IMR-90 (cell line): Measurements from ENCODE around the gene DEFB125. TPM values are rescaled to one million over a fixed set of nuclear protein-coding genes. Genes with fewer than 3 reads are reported as not detected.

ENCODE experiments used
- ATAC-seq: fragments of 200-7000 bp; cut with Tn5 transposase; 2 replicates; pipeline ENCODE4 v1.9.1; 2020; ENCODE audit warnings: low read depth, mild to moderate bottlenecking, moderate library complexity
- BruUV-seq: library from RNA; stranded (reverse); fragments of 400-500 nt; replicated peaks from 2 replicates; lab custom pipeline; 2021; lab: Mats Ljungman, UMichigan
- CTCF ChIA-PET: fragments of 300-600 bp; formaldehyde crosslinking; extraction: SDS; loops from one replicate; lab custom pipeline; 2021; ENCODE audit warnings: antibody characterized with exemption; lab: Yijun Ruan, JAX
- POLR2A ChIA-PET: fragments of 300-600 bp; sonication (Branson Sonifier 250); formaldehyde crosslinking; loops from one replicate; lab custom pipeline; 2022; ENCODE audit warnings: antibody characterized with exemption; ENCODE audit not compliant: unreplicated experiment; lab: Charles Lee
- DNase-seq: peaks from one replicate; pipeline ENCODE4 v3.0.0; 2013
- H2AFZ ChIP-seq: replicated peaks from 2 replicates; pipeline ENCODE3; 2013; ENCODE audit warnings: low read length, mild to moderate bottlenecking; ENCODE audit not compliant: poor library complexity
- H2AK5ac ChIP-seq: 2 replicates; pipeline ENCODE4 v1.6.1; 2013; ENCODE audit warnings: low read depth, low read length, inconsistent platforms
- H2AK9ac ChIP-seq: replicated peaks from 2 replicates; pipeline ENCODE3; 2013; ENCODE audit warnings: mild to moderate bottlenecking, low read depth, low read length, moderate library complexity; ENCODE audit not compliant: poor library complexity
- H2BK120ac ChIP-seq: 2 replicates; pipeline ENCODE4 v1.6.1; 2013; ENCODE audit warnings: low read depth, low read length, inconsistent platforms
- H2BK15ac ChIP-seq: 3 replicates; pipeline ENCODE4 v1.6.1; 2013; ENCODE audit warnings: low read depth, low read length, inconsistent platforms
- H2BK20ac ChIP-seq: 2 replicates; pipeline ENCODE4 v1.6.1; 2013; ENCODE audit warnings: low read depth, mild to moderate bottlenecking, inconsistent platforms, low read length, moderate library complexity
- H2BK5ac ChIP-seq: 2 replicates; pipeline ENCODE4 v1.6.1; 2013; ENCODE audit warnings: mild to moderate bottlenecking, low read depth, low read length, inconsistent platforms; ENCODE audit not compliant: poor library complexity, severe bottlenecking
- H3K14ac ChIP-seq: replicated peaks from 2 replicates; pipeline ENCODE4 v1.6.1; 2013; ENCODE audit warnings: low read depth, low read length, inconsistent platforms
- H3K18ac ChIP-seq: 2 replicates; pipeline ENCODE4 v1.6.1; 2013; ENCODE audit warnings: low read depth, low read length, control low read depth
- H3K23ac ChIP-seq: 2 replicates; pipeline ENCODE4 v1.6.1; 2013; ENCODE audit warnings: low read depth, low read length, inconsistent platforms
- H3K27ac ChIP-seq: 2 replicates; pipeline ENCODE4 v1.5.1; 2013; ENCODE audit warnings: mild to moderate bottlenecking, control low read depth, low read length; ENCODE audit not compliant: insufficient read depth
- H3K27me3 ChIP-seq: 2 replicates; pipeline ENCODE4 v1.6.1; 2013; ENCODE audit warnings: low read length; ENCODE audit not compliant: control insufficient read depth, insufficient read depth
- H3K36me3 ChIP-seq: 2 replicates; pipeline ENCODE4 v1.6.1; 2013; ENCODE audit warnings: low read length, mixed read lengths; ENCODE audit not compliant: control insufficient read depth, insufficient read depth
- H3K4ac ChIP-seq: 2 replicates; pipeline ENCODE4 v1.6.1; 2013; ENCODE audit warnings: low read depth, low read length, inconsistent platforms
- H3K4me1 ChIP-seq: 2 replicates; pipeline ENCODE4 v1.6.1; 2013; ENCODE audit warnings: low read length, mixed read lengths; ENCODE audit not compliant: control insufficient read depth, insufficient read depth
- H3K4me2 ChIP-seq: 2 replicates; pipeline ENCODE4 v1.6.1; 2013; ENCODE audit warnings: low read depth, mild to moderate bottlenecking, control low read depth, low read length, moderate library complexity
- H3K4me3 ChIP-seq: 2 replicates; pipeline ENCODE4 v1.5.1; 2013; ENCODE audit warnings: low read depth, mild to moderate bottlenecking, control low read depth, low read length, moderate library complexity; ENCODE audit not compliant: insufficient read depth
- H3K56ac ChIP-seq: 2 replicates; pipeline ENCODE4 v1.6.1; 2013; ENCODE audit warnings: low read length, inconsistent platforms; ENCODE audit not compliant: insufficient read depth; ENCODE audit errors: extremely low read depth
- H3K79me1 ChIP-seq, 2 experiments: 2 replicates each; pipeline ENCODE4 v1.6.1; 2013; ENCODE audit warnings: low read length in 2 of 2, inconsistent platforms in 1 of 2, low read depth in 1 of 2
- H3K9ac ChIP-seq: 2 replicates; pipeline ENCODE4 v1.6.1; 2013; ENCODE audit warnings: low read depth, low read length, control low read depth
- H3K9me1 ChIP-seq: 2 replicates; pipeline ENCODE4 v1.6.1; 2013; ENCODE audit warnings: low read length, inconsistent platforms; ENCODE audit not compliant: insufficient read depth
- H3K9me3 ChIP-seq: 2 replicates; pipeline ENCODE4 v1.6.1; 2013; ENCODE audit warnings: low read length; ENCODE audit not compliant: control insufficient read depth, insufficient read depth
- H4K20me1 ChIP-seq: 2 replicates; pipeline ENCODE4 v1.6.1; 2013; ENCODE audit warnings: low read length, inconsistent platforms; ENCODE audit not compliant: insufficient read depth
- H4K5ac ChIP-seq: 2 replicates; pipeline ENCODE4 v1.6.1; 2013; ENCODE audit warnings: mild to moderate bottlenecking, low read depth, low read length, control low read depth
- H4K8ac ChIP-seq, 2 experiments: 2 replicates each; pipeline ENCODE4 v1.6.1; 2013; ENCODE audit warnings: low read depth in 2 of 2, low read length in 2 of 2, control low read depth in 1 of 2, inconsistent platforms in 1 of 2
- H4K91ac ChIP-seq: 2 replicates; pipeline ENCODE4 v1.6.1; 2013; ENCODE audit warnings: low read depth, low read length, inconsistent platforms; ENCODE audit not compliant: insufficient read depth
- BHLHE40 ChIP-seq: fragments of 150-350 bp; IDR thresholded peaks from 2 replicates; pipeline ENCODE4 v1.6.1; 2016; ENCODE audit warnings: mild to moderate bottlenecking, low read depth, low read length
- CEBPB ChIP-seq: IDR thresholded peaks from 2 replicates; pipeline ENCODE4 v1.6.1; 2012; ENCODE audit warnings: low read depth, low read length, improper control_type of control experiment
- CHD1 ChIP-seq: IDR thresholded peaks from 2 replicates; pipeline ENCODE4 v1.6.1; 2012; ENCODE audit warnings: low read depth, low read length, improper control_type of control experiment
- FOS ChIP-seq: fragments of 150-350 bp; IDR thresholded peaks from 2 replicates; pipeline ENCODE4 v1.6.1; 2016; ENCODE audit warnings: low read depth, low read length
- MAFK ChIP-seq: IDR thresholded peaks from 2 replicates; pipeline ENCODE4 v1.6.1; 2012; ENCODE audit warnings: low read depth, low read length, improper control_type of control experiment
- MAZ ChIP-seq: IDR thresholded peaks from 2 replicates; pipeline ENCODE4 v1.6.1; 2012; ENCODE audit warnings: low read depth, mild to moderate bottlenecking, low read length, improper control_type of control experiment, moderate library complexity, borderline replicate concordance
- MXI1 ChIP-seq: IDR thresholded peaks from 2 replicates; pipeline ENCODE4 v1.6.1; 2012; ENCODE audit warnings: low read depth, mild to moderate bottlenecking, low read length, moderate library complexity, borderline replicate concordance
- NFE2L2 ChIP-seq: fragments of 150-350 bp; IDR thresholded peaks from 2 replicates; pipeline ENCODE4 v1.6.1; 2016; ENCODE audit warnings: low read depth, mild to moderate bottlenecking, low read length
- POLR2A ChIP-seq: IDR thresholded peaks from 2 replicates; pipeline ENCODE4 v1.6.1; 2012; ENCODE audit warnings: mild to moderate bottlenecking, low read depth, low read length
- RAD21 ChIP-seq: IDR thresholded peaks from 2 replicates; pipeline ENCODE4 v1.6.1; 2012; ENCODE audit warnings: low read length, improper control_type of control experiment
- RCOR1 ChIP-seq: IDR thresholded peaks from 2 replicates; pipeline ENCODE4 v1.6.1; 2012; ENCODE audit warnings: mild to moderate bottlenecking, low read length, improper control_type of control experiment; ENCODE audit not compliant: insufficient replicate concordance
- RFX5 ChIP-seq: IDR thresholded peaks from 2 replicates; pipeline ENCODE4 v1.8.0; 2012; ENCODE audit warnings: low read depth, mild to moderate bottlenecking, low read length, moderate library complexity
- SMC3 ChIP-seq: fragments of 150-350 bp; IDR thresholded peaks from 2 replicates; pipeline ENCODE4 v1.6.1; 2016; ENCODE audit warnings: low read depth, mild to moderate bottlenecking, antibody characterized with exemption, low read length, moderate library complexity
- dilution Hi-C: fragments of 300-500 bp; cut with HindIII; formaldehyde crosslinking; loops from one replicate; pipeline ENCODE4 v1.14.3; 2018; ENCODE audit warnings: low sequenced_read_pairs; ENCODE audit not compliant: unreplicated experiment
- in situ Hi-C: fragments of 300-500 bp; cut with MboI; formaldehyde crosslinking; loops from 3 replicates; pipeline ENCODE4 v1.14.3; 2019; ENCODE audit warnings: low sequenced_read_pairs, inconsistent platforms, mixed read lengths
- intact Hi-C: fragments of 100-400 bp; cut with micrococcal nuclease; formaldehyde crosslinking; loops from 2 replicates; pipeline ENCODE4 v1.10.0; 2022
- polyA plus RNA-seq, 3 experiments: library from polyadenylated mRNA; depleted of rRNA; stranded (reverse); fragments of >200 nt; gene quantifications; 2 replicates each; pipeline ENCODE4 v1.2.3, GENCODE V29; 2012; ENCODE audit warnings: low replicate concordance in 1 of 3
- total RNA-seq: library from RNA; depleted of rRNA; stranded (reverse); fragments of >200 nt; gene quantifications from 2 replicates; pipeline ENCODE4 v1.2.3, GENCODE V29; 2012
- TF ChIP-seq, protein P1 (sequence below): fragments of 150-350 bp; IDR thresholded peaks from 2 replicates; pipeline ENCODE4 v1.6.1; 2016; ENCODE audit warnings: low read depth, mild to moderate bottlenecking, low read length, moderate library complexity, borderline replicate concordance
- TF ChIP-seq, protein P2 (sequence below): fragments of 150-350 bp; IDR thresholded peaks from 2 replicates; pipeline ENCODE4 v1.6.1; 2017; ENCODE audit warnings: mild to moderate bottlenecking, antibody characterized with exemption, low read length, low read depth
- TF ChIP-seq, protein P3 (sequence below): conservative IDR thresholded peaks from 2 replicates; pipeline ENCODE4 v1.5.1; 2012; ENCODE audit warnings: mild to moderate bottlenecking, low read depth, low read length, improper control_type of control experiment

The DEFB125 gene
- total and polyA plus RNA-seq, 2 of the 4 experiments (the other 2 are of a cell fraction) = not detected

DNA sequence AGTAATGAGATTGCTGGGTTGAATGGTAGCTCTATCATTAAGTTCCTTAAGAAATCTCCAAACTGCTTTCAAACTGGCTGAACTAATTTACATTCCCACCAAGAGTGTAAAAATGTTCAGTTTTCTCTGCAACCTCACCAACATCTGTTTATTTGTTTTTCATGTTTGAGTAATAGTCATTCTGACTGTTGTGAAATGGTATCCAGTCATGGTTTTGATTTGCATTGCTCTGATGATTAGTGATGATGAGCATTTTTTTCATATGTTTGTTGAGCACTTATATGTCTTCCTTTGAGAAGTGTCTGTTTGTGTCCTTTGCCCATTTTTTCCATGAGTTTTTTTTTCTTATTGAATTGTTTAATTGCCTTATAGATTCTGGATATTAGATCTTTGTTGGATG is 24.9 kb downstream of the DEFB125 start:
- TF ChIP-seq FOS = no peak
- TF ChIP-seq CEBPB = no peak
- TF ChIP-seq MAZ = no peak
- TF ChIP-seq CHD1 = no peak
- no peak for TF ChIP-seq MXI1
- no peak for TF ChIP-seq RCOR1
- TF ChIP-seq, protein P1, sequence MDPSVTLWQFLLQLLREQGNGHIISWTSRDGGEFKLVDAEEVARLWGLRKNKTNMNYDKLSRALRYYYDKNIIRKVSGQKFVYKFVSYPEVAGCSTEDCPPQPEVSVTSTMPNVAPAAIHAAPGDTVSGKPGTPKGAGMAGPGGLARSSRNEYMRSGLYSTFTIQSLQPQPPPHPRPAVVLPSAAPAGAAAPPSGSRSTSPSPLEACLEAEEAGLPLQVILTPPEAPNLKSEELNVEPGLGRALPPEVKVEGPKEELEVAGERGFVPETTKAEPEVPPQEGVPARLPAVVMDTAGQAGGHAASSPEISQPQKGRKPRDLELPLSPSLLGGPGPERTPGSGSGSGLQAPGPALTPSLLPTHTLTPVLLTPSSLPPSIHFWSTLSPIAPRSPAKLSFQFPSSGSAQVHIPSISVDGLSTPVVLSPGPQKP = no peak
- no peak for TF ChIP-seq BHLHE40
- no peak for TF ChIP-seq RFX5
- TF ChIP-seq NFE2L2 = no peak
- no peak for TF ChIP-seq MAFK
- no peak for TF ChIP-seq POLR2A
- TF ChIP-seq RAD21 = no peak
- no peak for TF ChIP-seq SMC3
- TF ChIP-seq, protein P2, sequence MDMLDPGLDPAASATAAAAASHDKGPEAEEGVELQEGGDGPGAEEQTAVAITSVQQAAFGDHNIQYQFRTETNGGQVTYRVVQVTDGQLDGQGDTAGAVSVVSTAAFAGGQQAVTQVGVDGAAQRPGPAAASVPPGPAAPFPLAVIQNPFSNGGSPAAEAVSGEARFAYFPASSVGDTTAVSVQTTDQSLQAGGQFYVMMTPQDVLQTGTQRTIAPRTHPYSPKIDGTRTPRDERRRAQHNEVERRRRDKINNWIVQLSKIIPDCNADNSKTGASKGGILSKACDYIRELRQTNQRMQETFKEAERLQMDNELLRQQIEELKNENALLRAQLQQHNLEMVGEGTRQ = no peak
- TF ChIP-seq, protein P3, sequence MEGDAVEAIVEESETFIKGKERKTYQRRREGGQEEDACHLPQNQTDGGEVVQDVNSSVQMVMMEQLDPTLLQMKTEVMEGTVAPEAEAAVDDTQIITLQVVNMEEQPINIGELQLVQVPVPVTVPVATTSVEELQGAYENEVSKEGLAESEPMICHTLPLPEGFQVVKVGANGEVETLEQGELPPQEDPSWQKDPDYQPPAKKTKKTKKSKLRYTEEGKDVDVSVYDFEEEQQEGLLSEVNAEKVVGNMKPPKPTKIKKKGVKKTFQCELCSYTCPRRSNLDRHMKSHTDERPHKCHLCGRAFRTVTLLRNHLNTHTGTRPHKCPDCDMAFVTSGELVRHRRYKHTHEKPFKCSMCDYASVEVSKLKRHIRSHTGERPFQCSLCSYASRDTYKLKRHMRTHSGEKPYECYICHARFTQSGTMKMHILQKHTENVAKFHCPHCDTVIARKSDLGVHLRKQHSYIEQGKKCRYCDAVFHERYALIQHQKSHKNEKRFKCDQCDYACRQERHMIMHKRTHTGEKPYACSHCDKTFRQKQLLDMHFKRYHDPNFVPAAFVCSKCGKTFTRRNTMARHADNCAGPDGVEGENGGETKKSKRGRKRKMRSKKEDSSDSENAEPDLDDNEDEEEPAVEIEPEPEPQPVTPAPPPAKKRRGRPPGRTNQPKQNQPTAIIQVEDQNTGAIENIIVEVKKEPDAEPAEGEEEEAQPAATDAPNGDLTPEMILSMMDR = no peak
- no TSS peak for BruUV-seq
- in situ Hi-C loops = no loop called here

More for the DNA sequence above, 24.9 kb downstream of the DEFB125 start:
- Histone ChIP-seq H3K23ac (no peak overlapping the region), H3K14ac (no peak overlapping the region), H2AK5ac (no peak overlapping the region), H3K36me3 (no peaks in the 10 kb centered on the region), H2BK5ac (no peak overlapping the region), H3K9me1 (no peaks in the 10 kb centered on the region), H2BK20ac (no peak overlapping the region), H4K8ac (no peak overlapping the region), H4K91ac (no peak overlapping the region), H4K5ac (no peak overlapping the region), H2AFZ (no peak overlapping the region), H4K20me1 (no peaks in the 10 kb centered on the region), H2AK9ac (no peak overlapping the region), H3K4me1 (no peaks in the 10 kb centered on the region), H3K27ac (no peak overlapping the region), H3K9me3 (no peaks in the 10 kb centered on the region), H2BK15ac (no peak overlapping the region), H3K18ac (no peak overlapping the region), H3K79me1 (no peaks in the 10 kb centered on the region), H3K27me3 (no peaks in the 10 kb centered on the region), H3K9ac (no peak overlapping the region), H3K4ac (no peak overlapping the region), H3K4me3 (no peak overlapping the region), H2BK120ac (no peak overlapping the region), H3K4me2 (no peak overlapping the region), H3K56ac (no peak overlapping the region)
- DNase-seq (no peak), ATAC-seq (no peak)
- dilution Hi-C loops = no loop called here
- ChIA-PET CTCF (no interaction called here), POLR2A (no interaction called here)
- intact Hi-C loops = no loop called here
